Suprapubic skin (tissue), 4 donors: ENCODE results near the gene XYLT2. TPM values are rescaled to one million over a fixed set of nuclear protein-coding genes. Genes with fewer than 3 reads are reported as not detected.
"Not testable (repeated sequence)": the region's sequence is repeated elsewhere in the genome, so short reads cannot be mapped to it uniquely, and the experiment has no call there.

ENCODE experiments used
- DNase-seq, 2 donors: peaks; one replicate each; pipeline ENCODE4 v3.0.0-alpha.2; 2019; ENCODE audit warnings: low spot score in 2 of 2
- H3K27ac ChIP-seq: fragments of 200-600 bp; sonication (generic); one replicate; pipeline ENCODE4 v1.5.1; 2019
- H3K27me3 ChIP-seq: fragments of 200-600 bp; sonication (generic); one replicate; pipeline ENCODE4 v1.5.1; 2019
- H3K36me3 ChIP-seq: fragments of 200-600 bp; sonication (generic); one replicate; pipeline ENCODE4 v1.5.1; 2019
- H3K4me1 ChIP-seq: fragments of 200-600 bp; sonication (generic); one replicate; pipeline ENCODE4 v1.5.1; 2019
- H3K4me3 ChIP-seq: fragments of 200-600 bp; sonication (generic); one replicate; pipeline ENCODE4 v1.5.1; 2019; ENCODE audit warnings: mild to moderate bottlenecking
- H3K9me3 ChIP-seq: fragments of 200-600 bp; sonication (generic); one replicate; pipeline ENCODE4 v1.5.1; 2019
- CTCF ChIP-seq, 2 donors: fragments of 200-600 bp in 1 of 2; fragments of 450-650 bp in 1 of 2; sonication (generic) in 1 of 2; IDR thresholded peaks; one replicate each; pipeline ENCODE4 v1.5.1; 2016 to 2019; ENCODE audit warnings: antibody characterized with exemption in 2 of 2, mild to moderate bottlenecking in 1 of 2, moderate library complexity in 1 of 2
- EP300 ChIP-seq: sonication (generic); formaldehyde crosslinking; IDR thresholded peaks from one replicate; pipeline ENCODE4 v1.6.1; 2017; ENCODE audit warnings: antibody characterized with exemption
- POLR2A ChIP-seq, 2 donors: fragments of 450-650 bp; IDR thresholded peaks; one replicate each; pipeline ENCODE4 v1.6.1; 2017; ENCODE audit warnings: antibody characterized with exemption in 2 of 2, mild to moderate bottlenecking in 2 of 2, moderate library complexity in 2 of 2
- POLR2AphosphoS5 ChIP-seq, 3 donors: sonication (generic); formaldehyde crosslinking; IDR thresholded peaks; one replicate each; pipeline ENCODE4 v1.6.1; 2017; ENCODE audit warnings: antibody characterized with exemption in 3 of 3
- WGBS: methylation state at CpG from one replicate; pipeline ENCODE4 v1.1.5; 2018; 5-methylcytosine and 5-hydroxymethylcytosine counted together
- total RNA-seq, 4 donors: library from RNA; depleted of rRNA; stranded (reverse); fragments of >200 nt; gene quantifications; one replicate each; pipeline ENCODE4 v1.1.0, GENCODE V29; 2016

Gene XYLT2
- total RNA-seq, 4 donors from 2014 or later: 36.9 to 61.3 (median 45.5) TPM

GRCh38 chr17:50396261-50397110 is 50.6 kb downstream of the XYLT2 start:
- 3% methylated on average over 29 of the region's 30 CpGs for WGBS
- Histone ChIP-seq H3K4me1 (peaks cover 28% of the 10 kb centered on the region), H3K4me3 (peak overlapping the region; percentile 96), H3K9me3 (no peaks in the 10 kb centered on the region), H3K27me3 (no peaks in the 10 kb centered on the region), H3K36me3 (peaks cover 29% of the 10 kb centered on the region), H3K27ac (peak overlapping the region; percentile 89)
- DNase-seq: peak in 1 of 2 donors; percentile 82
- TF ChIP-seq POLR2AphosphoS5 (IDR thresholded peaks at IDR 0.05) (no peak), POLR2A (IDR thresholded peaks at IDR 0.05) (no peak), EP300 (no peak), CTCF (IDR thresholded peaks at IDR 0.05) (no peak)

GRCh38 chr17:50397111-50397918 is 51.4 kb downstream of the XYLT2 start, which contains the start of gene LRRC59:
TSS of gene LRRC59 (minus strand) at chr17:50397523. CDS start at chr17:50397317, 206 bp downstream.
- WGBS: 1% methylated on average over 14 of the region's 70 CpGs
- Histone ChIP-seq H3K27ac (peak within 1 kb of the TSS; percentile 89), H3K36me3 (peaks cover 20% of the 10 kb centered on the region), H3K4me3 (peak within 1 kb of the TSS; percentile 96), H3K27me3 (no peaks in the 10 kb centered on the region), H3K4me1 (peaks cover 28% of the 10 kb centered on the region), H3K9me3 (no peaks in the 10 kb centered on the region)
- TF ChIP-seq CTCF (IDR thresholded peaks at IDR 0.05) (peak; percentile 85 to 98), EP300 (no peak), POLR2A (IDR thresholded peaks at IDR 0.05) (peak; percentile 31 to 73), POLR2AphosphoS5 (IDR thresholded peaks at IDR 0.05) (peak; percentile 81 to 91 (median 87))
- peak; percentile 93 to 94 for DNase-seq

GRCh38 chr17:50397919-50398285 is 52.0 kb downstream of the XYLT2 start:
- Histone ChIP-seq H3K4me1 (peaks cover 28% of the 10 kb centered on the region), H3K4me3 (peak overlapping the region; percentile 96), H3K27ac (no peak overlapping the region), H3K9me3 (no peaks in the 10 kb centered on the region), H3K27me3 (no peaks in the 10 kb centered on the region), H3K36me3 (peaks cover 14% of the 10 kb centered on the region)
- WGBS: 55% methylated on average over 9 of the region's 9 CpGs
- no peak for DNase-seq
- TF ChIP-seq CTCF (IDR thresholded peaks at IDR 0.05) (no peak), POLR2A (IDR thresholded peaks at IDR 0.05) (no peak), EP300 (no peak), POLR2AphosphoS5 (IDR thresholded peaks at IDR 0.05) (no peak)

- H3K27me3 ChIP-seq, H3K36me3 ChIP-seq, DNase-seq, H3K9me3 ChIP-seq, H3K27ac ChIP-seq, H3K4me3 ChIP-seq: not testable (repeated sequence)
- 93% methylated on average over 3 of the region's 3 CpGs for WGBS
- peaks cover 28% of the 10 kb centered on the region for H3K4me1 ChIP-seq
These were observed 52.7 kb downstream of the XYLT2 start for GRCh38 chr17:50398672-50399071.

- not testable (repeated sequence) for H3K9me3 ChIP-seq, DNase-seq, H3K4me3 ChIP-seq, H3K36me3 ChIP-seq, H3K27me3 ChIP-seq, H3K27ac ChIP-seq
- peaks cover 28% of the 10 kb centered on the region for H3K4me1 ChIP-seq
- WGBS: 97% methylated on average over 8 of the region's 8 CpGs
These were observed 53.7 kb downstream of the XYLT2 start for GRCh38 chr17:50399591-50399990.

GRCh38 chr17:50405351-50405750 is 59.4 kb downstream of the XYLT2 start:
- not testable (repeated sequence) for H3K4me3 ChIP-seq, H3K27ac ChIP-seq, DNase-seq, H3K27me3 ChIP-seq, H3K4me1 ChIP-seq, H3K36me3 ChIP-seq, H3K9me3 ChIP-seq
- WGBS: 94% methylated on average over 4 of the region's 4 CpGs
